NK-92 (cell line): Measurements from ENCODE around the gene SUGT1.

Experiments used
- DNase-seq: peaks from one replicate; lab custom pipeline; 2025; ENCODE audit not compliant: unreplicated experiment; lab: John Stamatoyannopoulos, UW

The SUGT1 gene

DNA sequence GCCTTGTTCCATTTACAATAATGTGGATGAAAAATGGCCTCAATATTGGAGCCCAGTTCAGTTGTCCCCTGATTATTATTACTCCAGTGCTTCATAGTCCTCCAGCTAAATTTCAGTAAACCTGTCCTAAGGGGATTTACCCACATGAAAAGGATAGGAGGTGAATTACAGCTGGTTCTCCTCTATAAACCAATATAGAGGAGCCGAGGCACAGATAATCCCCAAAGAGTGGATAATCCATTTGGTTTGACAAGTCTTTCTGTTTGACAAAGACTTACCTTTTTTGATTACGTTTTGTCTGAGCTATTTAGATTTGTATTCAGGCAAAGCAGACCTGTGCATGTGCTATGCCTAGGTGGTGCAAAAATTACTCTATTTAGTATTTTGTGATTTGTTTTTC is 84.3 kb downstream of the SUGT1 start:
- DNase-seq: no peak

GRCh38 chr13:52737451-52737850 is 84.8 kb downstream of the SUGT1 start:
- DNase-seq: no peak

GRCh38 chr13:52737965-52738364 is 85.3 kb downstream of the SUGT1 start:
- no peak for DNase-seq

DNA sequence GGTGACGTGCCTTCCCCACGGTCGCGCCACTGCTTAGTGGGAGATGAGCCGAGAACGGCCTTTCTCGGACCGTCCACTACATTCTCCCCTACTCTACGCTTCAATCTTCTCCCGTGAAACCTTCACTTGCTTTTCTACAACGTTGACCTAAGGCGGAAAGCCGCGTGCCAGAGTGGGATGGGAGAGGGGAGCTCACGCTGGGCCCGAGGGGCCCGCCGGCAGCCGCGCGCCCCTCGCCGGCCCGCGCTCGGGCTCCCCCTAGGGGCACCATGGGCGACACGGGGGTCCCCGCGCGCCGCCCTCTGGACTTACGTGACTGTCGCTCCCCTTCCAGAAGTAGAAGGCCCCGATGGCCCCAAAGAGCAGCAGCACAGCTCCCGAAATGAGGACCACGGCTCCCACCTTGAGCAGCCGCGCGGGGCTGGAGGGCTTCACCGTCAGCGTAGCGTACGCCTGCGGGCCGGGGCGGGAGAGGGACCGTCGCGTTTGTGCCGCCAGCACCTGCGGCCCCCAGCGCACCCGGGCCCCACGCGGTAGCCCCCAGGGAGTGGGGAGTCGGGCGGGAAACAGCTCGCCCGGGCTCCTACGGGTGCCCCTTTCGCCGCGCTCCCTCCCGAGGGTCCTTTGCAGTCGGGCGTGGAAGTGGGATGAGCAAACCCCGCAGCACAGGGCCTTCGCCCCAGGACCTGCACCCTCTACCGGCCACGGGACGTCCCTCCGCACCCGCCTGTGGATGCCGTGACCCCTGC is 86.3 kb downstream of the SUGT1 start:
- DNase-seq: no peak

DNA sequence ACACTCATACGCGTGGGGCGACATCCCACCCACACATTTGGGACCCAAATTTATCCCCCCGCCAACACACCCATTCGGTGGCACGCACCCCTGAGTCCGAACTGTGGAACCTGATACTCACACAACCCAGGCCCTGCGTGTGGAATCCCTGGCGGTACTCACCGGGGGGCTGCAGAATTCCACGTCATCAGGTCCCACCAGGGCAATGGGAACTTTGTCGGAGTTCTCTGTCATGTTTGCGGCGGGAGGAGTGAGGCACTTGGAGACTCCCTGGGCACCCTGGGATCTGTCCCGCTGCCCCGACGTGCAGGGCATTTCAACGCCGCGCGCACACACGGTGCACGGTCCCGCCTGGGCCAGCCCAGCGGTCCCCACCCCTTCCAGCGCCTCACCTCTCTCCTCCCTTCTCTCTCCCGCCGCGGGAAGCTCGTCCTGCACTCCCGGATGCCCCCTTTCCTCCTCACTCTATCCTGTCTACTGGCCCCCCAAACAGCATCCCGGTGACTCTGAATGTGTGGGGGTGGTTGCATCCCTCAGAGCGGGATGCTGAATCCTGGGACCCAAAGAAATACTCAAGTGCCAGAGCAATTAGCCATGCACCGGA is 86.9 kb downstream of the SUGT1 start, which contains the start of gene CNMD:
Gene CNMD, minus strand, starts transcription at position 353 of the 604 bp plus-strand sequence. Its CDS starts 119 bp downstream, at position 234.
- DNase-seq: no peak

- no peak for DNase-seq
Observed at GRCh38 chr13:52743569-52743968, 90.9 kb downstream of the SUGT1 start.

DNA sequence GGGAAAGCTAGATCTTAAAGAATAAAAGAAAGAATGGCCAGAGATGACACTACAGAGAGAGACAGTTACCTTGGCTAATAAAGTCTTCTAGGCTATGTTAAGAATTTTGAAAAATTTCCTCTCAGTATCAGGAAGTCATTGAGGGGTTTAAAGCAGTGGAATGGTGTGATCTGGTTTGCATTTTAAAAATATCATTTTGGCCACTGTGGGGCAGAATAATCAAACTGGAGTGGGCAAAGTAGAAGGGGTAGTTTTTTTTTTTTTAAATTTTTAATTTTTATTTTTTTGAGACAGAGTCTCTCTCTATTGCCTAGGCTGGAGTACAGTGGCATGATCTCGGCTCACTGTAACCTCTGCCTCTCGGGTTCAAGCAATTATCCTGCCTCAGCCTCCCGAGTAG is 91.4 kb downstream of the SUGT1 start:
- no peak for DNase-seq

DNA sequence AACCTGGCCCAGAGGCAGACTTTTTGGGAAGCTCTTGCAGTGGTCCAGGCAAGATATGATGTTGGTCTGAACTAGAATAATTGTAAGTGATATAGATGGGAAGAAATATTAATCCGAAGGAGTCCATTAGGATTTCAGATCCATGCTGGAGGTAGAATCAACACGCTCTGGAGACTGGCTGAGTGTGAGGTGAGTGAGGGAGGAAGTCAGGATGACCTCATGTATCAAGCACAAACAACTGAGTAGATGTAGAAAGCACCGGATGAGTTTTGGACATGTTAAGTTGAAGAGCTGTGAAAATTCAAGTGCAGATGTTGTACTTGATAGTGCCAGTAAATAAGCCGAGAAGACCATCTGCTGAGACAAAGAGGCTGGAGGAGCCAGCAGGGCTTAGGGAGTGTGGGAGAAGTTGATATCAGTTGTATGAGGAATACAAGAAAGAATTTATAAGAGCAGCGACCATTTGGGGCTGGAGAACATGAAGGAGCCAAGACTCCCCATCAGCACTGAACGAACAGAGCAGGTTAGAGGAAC is 92.3 kb downstream of the SUGT1 start:
- DNase-seq: no peak

DNA sequence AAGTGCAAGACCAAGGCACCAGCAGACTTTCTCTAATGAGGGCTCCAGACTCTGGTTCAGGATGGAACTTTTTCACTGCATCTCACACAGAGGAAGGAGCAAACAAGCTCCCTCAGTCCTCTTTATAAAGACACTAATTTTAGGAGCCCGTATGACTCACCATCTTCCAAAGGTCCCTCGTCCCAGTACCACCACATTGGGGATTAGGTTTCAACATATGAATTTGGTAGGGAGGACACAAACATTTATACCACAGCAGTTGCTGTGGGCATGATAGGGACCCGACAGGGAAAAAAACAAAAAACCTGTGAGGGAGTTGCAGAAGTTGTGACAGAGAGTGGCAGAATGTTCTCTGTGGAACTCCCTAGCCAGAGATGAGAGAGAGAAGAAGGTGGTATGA is 93.5 kb downstream of the SUGT1 start:
- no peak for DNase-seq

GRCh38 chr13:52749419-52749818 is 96.8 kb downstream of the SUGT1 start:
- DNase-seq: no peak
